Measurements from ENCODE around the gene TBCD.

TBCD gene

GRCh38 chr17:82901356-82901755, 149.5 kb downstream of the TBCD start:
- no peak for TF ChIP-seq CTCF (IDR thresholded peaks at IDR 0.05; ENCODE audit: low read depth, low read length)
- DNase-seq (ENCODE audit: extremely low read depth, low read depth): no peak

GRCh38 chr17:82901856-82902255, 150.0 kb downstream of the TBCD start:
- no peak for DNase-seq (ENCODE audit: extremely low read depth, low read depth)
- no peak for TF ChIP-seq CTCF (IDR thresholded peaks at IDR 0.05; ENCODE audit: low read depth, low read length)

- DNase-seq (ENCODE audit: extremely low read depth, low read depth): no peak
Measured at GRCh38 chr17:82902972-82903874, 151.4 kb downstream of the TBCD start.

GRCh38 chr17:82905130-82905529, 153.3 kb downstream of the TBCD start:
- no peak for DNase-seq (ENCODE audit: extremely low read depth, low read depth)
- no peak for TF ChIP-seq CTCF (IDR thresholded peaks at IDR 0.05; ENCODE audit: low read depth, low read length)

More at GRCh38 chr17:82902972-82903874, 151.4 kb downstream of the TBCD start:
- TF ChIP-seq CTCF (IDR thresholded peaks at IDR 0.05; ENCODE audit: low read depth, low read length): no peak

GRCh38 chr17:82907797-82908542, 156.1 kb downstream of the TBCD start:
- no peak for DNase-seq (ENCODE audit: extremely low read depth, low read depth)
- TF ChIP-seq CTCF (IDR thresholded peaks at IDR 0.05; ENCODE audit: low read depth, low read length): no peak

- DNase-seq (ENCODE audit: extremely low read depth, low read depth): no peak
- TF ChIP-seq CTCF (IDR thresholded peaks at IDR 0.05; ENCODE audit: low read depth, low read length): no peak
Measured at GRCh38 chr17:82908543-82909160, 156.8 kb downstream of the TBCD start.

All from AG09319 (cell line).